ENCODE measurements around the gene APLF. TPM values are rescaled to one million over a fixed set of nuclear protein-coding genes. Genes with fewer than 3 reads are reported as not detected.

The APLF gene
- total RNA-seq, 2 experiments from 2014 or later = 6.1 to 7.6 TPM

GRCh38 chr2:68489282-68489681 lies 21.9 kb downstream of the APLF start:
- no peak overlapping the region for H3K4me2 ChIP-seq (ENCODE audit: low read length)
- no peak overlapping the region for H3K27ac ChIP-seq (ENCODE audit: low read depth, low read length, poor library complexity, severe bottlenecking)
- H3K79me2 ChIP-seq (ENCODE audit: insufficient read depth, low read depth, low read length) = no peaks in the 10 kb centered on the region
- H3K9me3 ChIP-seq (ENCODE audit: low read length) = no peaks in the 10 kb centered on the region
- no peaks in the 10 kb centered on the region for H3K36me3 ChIP-seq (ENCODE audit: insufficient read depth, low read length)
- no TSS peak for BruUV-seq (replicated peaks)
- H3K4me3 ChIP-seq (ENCODE audit: low read depth, low read length, poor library complexity, severe bottlenecking) = no peak overlapping the region
- ChIA-PET CTCF (ENCODE audit: unreplicated experiment) (no interaction called here), POLR2A (interaction anchor here (0.6 to 1.2 kb wide), 2 partner anchors 17 to 101 kb away, joined by 6 to 10 read pairs; no protein-coding TSS in a partner anchor)
- no peak for DNase-seq (ENCODE audit: low spot score)
- H3K4me1 ChIP-seq (ENCODE audit: insufficient read depth, low read length, poor library complexity, severe bottlenecking) = no peaks in the 10 kb centered on the region
- intact Hi-C loops (cut with micrococcal nuclease; ENCODE audit: unreplicated experiment) = loop anchor here (2.0 to 5.0 kb wide), 2 partner anchors 228 to 436 kb away; no protein-coding TSS in a partner anchor
- H3K9me2 ChIP-seq (ENCODE audit: insufficient read depth, low read length) = no peaks in the 10 kb centered on the region
- H4K20me1 ChIP-seq (ENCODE audit: insufficient read depth, low read length) = no peaks in the 10 kb centered on the region
- H2AFZ ChIP-seq (ENCODE audit: low read length) = no peak overlapping the region
- TF ChIP-seq EZH2phosphoT487 (IDR thresholded peaks at IDR 0.05; ENCODE audit: borderline replicate concordance, low read depth, low read length) = no peak
- TF ChIP-seq CTCF (conservative IDR thresholded peaks at IDR 0.05; ENCODE audit: low read length) = no peak

- no peaks in the 10 kb centered on the region for H3K79me2 ChIP-seq (ENCODE audit: insufficient read depth, low read depth, low read length)
- H3K4me3 ChIP-seq (ENCODE audit: low read depth, low read length, poor library complexity, severe bottlenecking) = no peak overlapping the region
- no peaks in the 10 kb centered on the region for H3K9me2 ChIP-seq (ENCODE audit: insufficient read depth, low read length)
- DNase-seq (ENCODE audit: low spot score) = no peak
- H3K4me2 ChIP-seq (ENCODE audit: low read length) = no peak overlapping the region
- BruUV-seq (replicated peaks) = no TSS peak
- POLR2A ChIA-PET = interaction anchor here (0.7 kb wide), 1 partner anchor 81 kb away, joined by 3 read pairs; no protein-coding TSS in a partner anchor
- peaks cover 3% of the 10 kb centered on the region; the same call in 1 of the 2 replicates for H3K9me3 ChIP-seq (ENCODE audit: low read length)
- H4K20me1 ChIP-seq (ENCODE audit: insufficient read depth, low read length) = no peaks in the 10 kb centered on the region
- CTCF ChIA-PET (ENCODE audit: unreplicated experiment) = no interaction called here
- intact Hi-C loops (cut with micrococcal nuclease; ENCODE audit: unreplicated experiment) = no loop called here
- no peaks in the 10 kb centered on the region for H3K4me1 ChIP-seq (ENCODE audit: insufficient read depth, low read length, poor library complexity, severe bottlenecking)
- H2AFZ ChIP-seq (ENCODE audit: low read length) = no peak overlapping the region
- H3K36me3 ChIP-seq (ENCODE audit: insufficient read depth, low read length) = no peaks in the 10 kb centered on the region
- no peak overlapping the region for H3K27ac ChIP-seq (ENCODE audit: low read depth, low read length, poor library complexity, severe bottlenecking)
- TF ChIP-seq EZH2phosphoT487 (IDR thresholded peaks at IDR 0.05; ENCODE audit: borderline replicate concordance, low read depth, low read length) (no peak), CTCF (conservative IDR thresholded peaks at IDR 0.05; ENCODE audit: low read length) (no peak)
Measured at GRCh38 chr2:68491582-68491981, 24.2 kb downstream of the APLF start.

- Histone ChIP-seq H3K9me3 (ENCODE audit: low read length) (peaks cover 7% of the 10 kb centered on the region; the same call in 1 of the 2 replicates), H3K4me2 (ENCODE audit: low read length) (no peak overlapping the region), H4K20me1 (ENCODE audit: insufficient read depth, low read length) (no peaks in the 10 kb centered on the region), H3K27ac (ENCODE audit: low read depth, low read length, poor library complexity, severe bottlenecking) (no peak overlapping the region), H3K4me1 (ENCODE audit: insufficient read depth, low read length, poor library complexity, severe bottlenecking) (no peaks in the 10 kb centered on the region), H3K9me2 (ENCODE audit: insufficient read depth, low read length) (no peaks in the 10 kb centered on the region), H2AFZ (ENCODE audit: low read length) (no peak overlapping the region), H3K36me3 (ENCODE audit: insufficient read depth, low read length) (no peaks in the 10 kb centered on the region), H3K4me3 (ENCODE audit: low read depth, low read length, poor library complexity, severe bottlenecking) (no peak overlapping the region), H3K79me2 (ENCODE audit: insufficient read depth, low read depth, low read length) (no peaks in the 10 kb centered on the region)
- intact Hi-C loops (cut with micrococcal nuclease; ENCODE audit: unreplicated experiment) = no loop called here
- POLR2A ChIA-PET = interaction anchor here (0.5 to 1.1 kb wide), 4 partner anchors 63 to 202 kb away, joined by 3 read pairs; no protein-coding TSS in a partner anchor
- BruUV-seq (replicated peaks) = no TSS peak
- DNase-seq (ENCODE audit: low spot score) = no peak
- CTCF ChIA-PET (ENCODE audit: unreplicated experiment) = interaction anchor here (0.5 kb wide), 1 partner anchor 167 kb away, joined by 3 read pairs; no protein-coding TSS in a partner anchor
- no peak for TF ChIP-seq EZH2phosphoT487 (IDR thresholded peaks at IDR 0.05; ENCODE audit: borderline replicate concordance, low read depth, low read length)
- TF ChIP-seq CTCF (conservative IDR thresholded peaks at IDR 0.05; ENCODE audit: low read length) = no peak
Measured at GRCh38 chr2:68499133-68499532, 31.7 kb downstream of the APLF start.

Data from OCI-LY7 (cell line).